ENCODE measurements around the gene OR5H15. TPM values are rescaled to one million over a fixed set of nuclear protein-coding genes. Genes with fewer than 3 reads are reported as not detected.
"Not testable (repeated sequence)": the region's sequence is repeated elsewhere in the genome, so short reads cannot be mapped to it uniquely, and the experiment has no call there.

The OR5H15 gene
- total RNA-seq: not detected
- not detected for polyA plus RNA-seq
- long read RNA-seq, donor 1: 0 reads
- long read RNA-seq, donor 2: 0 reads
- long read RNA-seq, donor 3: 0 reads

- no peaks in the 10 kb centered on the region for H3K4me1 ChIP-seq
- H3K4me3 ChIP-seq: no peak within 1 kb of the TSS
- no peaks in the 10 kb centered on the region for H3K9me3 ChIP-seq
- no peaks in the 10 kb centered on the region for H3K36me3 ChIP-seq
- intact Hi-C loops (cut with DNase I): no loop called here
- WGBS, 2 donors: 91 to 96% methylated on average over 3 of the region's 3 CpGs
- no peak within 1 kb of the TSS for H3K27ac ChIP-seq
- DNase-seq (no peak), ATAC-seq (no peak)
- TF ChIP-seq, protein P1, sequence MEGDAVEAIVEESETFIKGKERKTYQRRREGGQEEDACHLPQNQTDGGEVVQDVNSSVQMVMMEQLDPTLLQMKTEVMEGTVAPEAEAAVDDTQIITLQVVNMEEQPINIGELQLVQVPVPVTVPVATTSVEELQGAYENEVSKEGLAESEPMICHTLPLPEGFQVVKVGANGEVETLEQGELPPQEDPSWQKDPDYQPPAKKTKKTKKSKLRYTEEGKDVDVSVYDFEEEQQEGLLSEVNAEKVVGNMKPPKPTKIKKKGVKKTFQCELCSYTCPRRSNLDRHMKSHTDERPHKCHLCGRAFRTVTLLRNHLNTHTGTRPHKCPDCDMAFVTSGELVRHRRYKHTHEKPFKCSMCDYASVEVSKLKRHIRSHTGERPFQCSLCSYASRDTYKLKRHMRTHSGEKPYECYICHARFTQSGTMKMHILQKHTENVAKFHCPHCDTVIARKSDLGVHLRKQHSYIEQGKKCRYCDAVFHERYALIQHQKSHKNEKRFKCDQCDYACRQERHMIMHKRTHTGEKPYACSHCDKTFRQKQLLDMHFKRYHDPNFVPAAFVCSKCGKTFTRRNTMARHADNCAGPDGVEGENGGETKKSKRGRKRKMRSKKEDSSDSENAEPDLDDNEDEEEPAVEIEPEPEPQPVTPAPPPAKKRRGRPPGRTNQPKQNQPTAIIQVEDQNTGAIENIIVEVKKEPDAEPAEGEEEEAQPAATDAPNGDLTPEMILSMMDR (IDR thresholded peaks at IDR 0.05): no peak
- no peaks in the 10 kb centered on the region for H3K27me3 ChIP-seq
Observed at GRCh38 chr3:98166396-98166795, at the start of gene OR5H15. Gene OR5H15 (plus strand): TSS chr3:98166696. CDS start chr3:98168700, 2,004 bp downstream.

- DNase-seq: no peak
- no peak within 1 kb of the TSS for H3K27ac ChIP-seq
- H3K9me3 ChIP-seq: peaks cover 0 to 4% (median 0%) of the 10 kb centered on the region in 11 donors
- H3K4me3 ChIP-seq: no peak within 1 kb of the TSS
- intact Hi-C loops (cut with DNase I): no loop called here
- TF ChIP-seq, protein P1 (IDR thresholded peaks at IDR 0.05): no peak
- 66 to 77% methylated on average over 1 of the region's 1 CpG for WGBS, 2 donors
- H3K27me3 ChIP-seq: no peaks in the 10 kb centered on the region
- no peaks in the 10 kb centered on the region for H3K4me1 ChIP-seq
- H3K36me3 ChIP-seq: no peaks in the 10 kb centered on the region
- ATAC-seq: no peak
Observed at GRCh38 chr3:98130421-98130820, 36.1 kb upstream of the OR5H15 start, which contains the start of gene OR5H1. Gene OR5H1 (plus strand): TSS chr3:98130721. CDS start chr3:98132698, 1,977 bp downstream.

- no peak for ATAC-seq
- H3K27ac ChIP-seq: no peak overlapping the region
- no peaks in the 10 kb centered on the region for H3K27me3 ChIP-seq
- no peaks in the 10 kb centered on the region for H3K9me3 ChIP-seq
- no peaks in the 10 kb centered on the region for H3K4me1 ChIP-seq
- no peaks in the 10 kb centered on the region for H3K36me3 ChIP-seq
- 19 to 37% methylated on average over 3 of the region's 3 CpGs for whole genome bisulfite sequencing, 2 donors
- no peak for DNase-seq
- no peak overlapping the region for H3K4me3 ChIP-seq
- intact Hi-C loops (cut with DNase I): no loop called here
- TF ChIP-seq, protein P1 (IDR thresholded peaks at IDR 0.05): no peak
Observed at GRCh38 chr3:98136631-98137030, 29.9 kb upstream of the OR5H15 start.

- H3K4me3 ChIP-seq; ATAC-seq; H3K27me3 ChIP-seq; H3K36me3 ChIP-seq; H3K4me1 ChIP-seq; H3K9me3 ChIP-seq; intact Hi-C loops (cut with DNase I); H3K27ac ChIP-seq; DNase-seq: not testable (repeated sequence)
- 70 to 71% methylated on average over 23 of the region's 23 CpGs for WGBS, 2 donors
Observed at GRCh38 chr3:98137826-98138557, 28.5 kb upstream of the OR5H15 start.

GRCh38 chr3:98140531-98140930 is 26.0 kb upstream of the OR5H15 start:
- Histone ChIP-seq H3K4me3 (no peak overlapping the region), H3K36me3 (no peaks in the 10 kb centered on the region), H3K27me3 (no peaks in the 10 kb centered on the region), H3K4me1 (no peaks in the 10 kb centered on the region), H3K27ac (no peak overlapping the region), H3K9me3 (no peaks in the 10 kb centered on the region)
- ATAC-seq (no peak), DNase-seq (no peak)
- TF ChIP-seq, protein P1 (IDR thresholded peaks at IDR 0.05): no peak
- intact Hi-C loops (cut with DNase I): loop anchor here in 1 of 10 donors (2.0 kb wide), 1 partner anchor 42 kb away; no protein-coding TSS in a partner anchor
